ENCODE measurements around the gene DXO.

The DXO gene

DNA sequence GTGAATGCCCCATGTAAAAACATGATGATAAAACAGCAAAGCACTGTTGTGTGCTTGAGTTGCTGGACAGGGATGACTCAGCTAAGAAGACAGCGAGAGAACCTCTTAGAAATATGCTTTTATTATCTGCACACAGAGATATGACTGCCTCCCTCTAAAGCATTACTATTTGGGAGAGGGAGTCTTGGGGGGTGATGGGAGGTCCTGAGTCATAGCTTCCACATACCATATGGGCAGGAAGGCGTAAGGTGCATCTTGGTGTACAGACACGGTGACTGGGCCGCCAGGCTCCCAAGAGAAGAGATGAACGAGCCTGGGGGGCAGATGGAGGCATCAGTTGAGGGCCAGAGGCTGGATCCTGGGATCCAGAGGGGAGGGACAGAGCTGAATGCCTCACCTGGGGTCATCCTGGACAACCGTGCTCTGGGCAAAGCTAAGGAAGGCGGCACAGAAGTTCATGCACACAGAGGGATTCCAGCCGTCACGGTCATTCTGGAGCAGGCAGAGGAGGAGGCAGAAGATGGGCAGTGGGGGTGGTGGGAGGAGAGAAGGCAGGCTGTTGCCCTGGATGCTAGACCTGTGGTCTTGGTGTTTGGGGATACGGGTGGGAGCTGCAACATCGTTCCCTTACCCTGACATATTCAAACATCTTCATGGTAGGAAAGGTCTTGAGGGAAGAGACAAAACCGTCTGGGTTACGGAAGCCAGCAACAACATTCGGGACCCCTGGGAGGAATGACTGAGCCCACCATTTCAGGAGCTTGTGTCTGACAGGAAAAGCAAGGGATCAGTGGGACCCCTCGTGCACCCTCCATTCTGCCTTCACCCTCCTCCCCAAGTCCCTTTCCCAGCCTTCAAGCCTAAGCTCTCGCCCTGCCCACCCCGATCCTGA lies 2.0 kb downstream of the DXO start:
- no peak for TF ChIP-seq CREB1 (IDR thresholded peaks at IDR 0.05; ENCODE audit: low read depth)
- TF ChIP-seq, protein P1, sequence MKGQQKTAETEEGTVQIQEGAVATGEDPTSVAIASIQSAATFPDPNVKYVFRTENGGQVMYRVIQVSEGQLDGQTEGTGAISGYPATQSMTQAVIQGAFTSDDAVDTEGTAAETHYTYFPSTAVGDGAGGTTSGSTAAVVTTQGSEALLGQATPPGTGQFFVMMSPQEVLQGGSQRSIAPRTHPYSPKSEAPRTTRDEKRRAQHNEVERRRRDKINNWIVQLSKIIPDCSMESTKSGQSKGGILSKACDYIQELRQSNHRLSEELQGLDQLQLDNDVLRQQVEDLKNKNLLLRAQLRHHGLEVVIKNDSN (IDR thresholded peaks at IDR 0.05): no peak
- TF ChIP-seq EGR1 (IDR thresholded peaks at IDR 0.05): no peak
- no peak for TF ChIP-seq REST (IDR thresholded peaks at IDR 0.05; ENCODE audit: low read depth)

- TF ChIP-seq ZBTB7A (IDR thresholded peaks at IDR 0.05; ENCODE audit: low read depth): no peak
- no peak for TF ChIP-seq TCF12 (IDR thresholded peaks at IDR 0.05; ENCODE audit: low read depth)
- no peak for TF ChIP-seq MAX (IDR thresholded peaks at IDR 0.05)
- TF ChIP-seq, protein P1 (IDR thresholded peaks at IDR 0.05): no peak
- no peak for TF ChIP-seq EP300 (IDR thresholded peaks at IDR 0.05; ENCODE audit: borderline replicate concordance)
- TF ChIP-seq CREB1 (IDR thresholded peaks at IDR 0.05; ENCODE audit: low read depth): no peak
- no peak for TF ChIP-seq CEBPB (IDR thresholded peaks at IDR 0.05)
- TF ChIP-seq TAF1 (IDR thresholded peaks at IDR 0.05; ENCODE audit: low read depth): no peak
These were observed 2.9 kb downstream of the DXO start for GRCh38 chr6:31968791-31969711.

DNA sequence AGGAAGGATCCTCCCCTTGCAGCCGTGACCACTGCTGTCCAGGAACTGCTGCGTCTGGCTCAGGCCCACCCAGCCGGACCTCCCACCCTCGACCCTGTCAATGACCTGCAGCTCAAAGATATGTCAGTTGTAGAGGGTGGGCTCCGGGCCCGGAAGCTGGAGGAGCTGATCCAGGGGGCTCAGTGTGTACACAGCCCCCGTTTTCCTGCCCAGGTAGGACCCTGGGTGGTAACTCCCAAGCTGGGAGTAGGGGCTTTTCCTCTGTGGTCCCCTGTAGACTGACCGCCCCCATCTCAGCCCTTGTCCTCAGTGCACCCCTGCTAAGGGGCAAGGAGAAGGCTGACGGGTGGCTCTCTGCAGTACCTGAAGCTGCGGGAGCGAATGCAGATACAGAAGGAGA lies 3.6 kb downstream of the DXO start:
- TF ChIP-seq TAF1 (IDR thresholded peaks at IDR 0.05; ENCODE audit: low read depth): no peak
- TF ChIP-seq YY1 (IDR thresholded peaks at IDR 0.05; ENCODE audit: low read depth): no peak

DNA sequence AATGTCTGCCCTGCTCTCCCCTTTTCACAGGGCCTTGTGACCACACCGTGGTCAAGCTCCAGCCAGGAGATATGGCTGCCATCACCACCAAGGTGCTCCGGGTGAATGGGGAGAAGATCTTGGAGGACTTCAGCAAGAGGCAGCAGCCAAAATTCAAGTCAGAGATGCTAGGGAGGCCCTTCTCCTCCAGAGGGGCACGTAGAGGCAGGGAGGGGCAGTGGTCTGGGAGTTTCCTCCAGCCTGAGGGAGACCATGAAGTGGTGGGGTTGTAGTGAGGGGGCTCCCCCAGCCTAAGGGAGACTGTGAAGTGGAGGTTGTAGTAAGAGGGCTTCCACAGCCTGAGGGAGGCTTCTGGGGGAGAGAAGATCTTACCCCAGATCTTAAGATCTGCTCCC lies 4.0 kb downstream of the DXO start:
- TF ChIP-seq MAX (IDR thresholded peaks at IDR 0.05) (no peak), RAD21 (IDR thresholded peaks at IDR 0.05; ENCODE audit: low read depth) (no peak), FOXM1 (IDR thresholded peaks at IDR 0.05; ENCODE audit: borderline replicate concordance, low read depth) (no peak), YY1 (IDR thresholded peaks at IDR 0.05; ENCODE audit: low read depth) (no peak), TCF12 (IDR thresholded peaks at IDR 0.05; ENCODE audit: low read depth) (no peak), EP300 (IDR thresholded peaks at IDR 0.05; ENCODE audit: borderline replicate concordance) (no peak), TAF1 (IDR thresholded peaks at IDR 0.05; ENCODE audit: low read depth) (no peak), ZBTB7A (IDR thresholded peaks at IDR 0.05; ENCODE audit: low read depth) (no peak), TEAD4 (IDR thresholded peaks at IDR 0.05) (no peak), CREB1 (IDR thresholded peaks at IDR 0.05; ENCODE audit: low read depth) (no peak), CEBPB (IDR thresholded peaks at IDR 0.05) (no peak), EGR1 (IDR thresholded peaks at IDR 0.05) (no peak), REST (IDR thresholded peaks at IDR 0.05; ENCODE audit: low read depth) (no peak)
- TF ChIP-seq, protein P1 (IDR thresholded peaks at IDR 0.05): no peak

Data from Ishikawa (cell line).